Thoracic aorta (tissue), 2 donors: ENCODE measurements around the gene TBC1D5. TPM values are rescaled to one million over a fixed set of nuclear protein-coding genes. Genes with fewer than 3 reads are reported as not detected.
A peak's percentile ranks its signal among the peaks of the same experiment; 100 is the strongest.

Experiments
- ATAC-seq: fragments of 150-250 bp; one replicate; pipeline ENCODE4 v1.8.0; 2017; ENCODE audit warnings: low read depth; ENCODE audit not compliant: insufficient number of reproducible peaks, low FRiP score
- DNase-seq: peaks from one replicate; pipeline ENCODE4 v3.0.0-alpha.2; 2020; ENCODE audit warnings: low spot score
- H3K27ac ChIP-seq, 2 donors: fragments of 200-600 bp; sonication (generic); 1 replicate in 1 of 2; 2 replicates in 1 of 2; pipeline ENCODE4 v1.5.1; 2016; ENCODE audit warnings: mild to moderate bottlenecking in 2 of 2, moderate library complexity in 2 of 2
- H3K27me3 ChIP-seq: fragments of 200-600 bp; sonication (generic); replicated peaks from 2 replicates; pipeline ENCODE4 v1.6.0; 2016; ENCODE audit warnings: mild to moderate bottlenecking; ENCODE audit not compliant: insufficient read depth
- H3K36me3 ChIP-seq: fragments of 200-600 bp; sonication (generic); one replicate; pipeline ENCODE4 v1.5.1; 2016
- H3K4me1 ChIP-seq, 2 donors: fragments of 200-600 bp; sonication (generic); 1 replicate in 1 of 2; 2 replicates in 1 of 2; pipeline versions ENCODE4 v1.5.1 to v1.6.0; 2016; ENCODE audit warnings: low read depth in 2 of 2, mild to moderate bottlenecking in 1 of 2; ENCODE audit not compliant: control insufficient read depth in 1 of 2
- H3K4me3 ChIP-seq: fragments of 200-600 bp; sonication (generic); 2 replicates; pipeline ENCODE4 v1.5.1; 2016; ENCODE audit warnings: mild to moderate bottlenecking
- H3K9me3 ChIP-seq: fragments of 200-600 bp; sonication (generic); 2 replicates; pipeline ENCODE4 v1.5.1; 2016
- CTCF ChIP-seq: fragments of 200-600 bp; sonication (generic); IDR thresholded peaks from one replicate; pipeline ENCODE4 v1.5.1; 2019; ENCODE audit warnings: antibody characterized with exemption
- total RNA-seq, 2 donors: library from RNA; depleted of rRNA; stranded (reverse); fragments of >200 nt; gene quantifications; one replicate each; pipeline versions ENCODE4 v1.1.0 to v1.2.3, GENCODE V29; 2016

Gene TBC1D5
- total RNA-seq, 2 donors from 2014 or later, result 80.6 to 103 TPM

GRCh38 chr3:17207019-17207418 is 535.4 kb downstream of the TBC1D5 start:
- Histone ChIP-seq H3K4me1 (peaks cover 14 to 51% of the 10 kb centered on the region in 2 donors), H3K9me3 (peaks cover 7% of the 10 kb centered on the region), H3K27me3 (no peaks in the 10 kb centered on the region), H3K27ac (peak overlapping the region; percentile 62 to 71), H3K4me3 (no peak overlapping the region), H3K36me3 (no peaks in the 10 kb centered on the region)
- ATAC-seq (peak; percentile 78), DNase-seq (no peak)
- no peak for TF ChIP-seq CTCF

- TF ChIP-seq CTCF, result no peak
- no peak for DNase-seq
- no peak for ATAC-seq
- no peak overlapping the region for H3K4me3 ChIP-seq
- H3K4me1 ChIP-seq, result peaks cover 17 to 48% of the 10 kb centered on the region in 2 donors
- no peak overlapping the region for H3K27ac ChIP-seq
- H3K9me3 ChIP-seq, result peaks cover 8% of the 10 kb centered on the region
- no peaks in the 10 kb centered on the region for H3K36me3 ChIP-seq
- no peaks in the 10 kb centered on the region for H3K27me3 ChIP-seq
Observed at GRCh38 chr3:17204049-17204650, 538.3 kb downstream of the TBC1D5 start.

GRCh38 chr3:17201538-17201937 is 540.9 kb downstream of the TBC1D5 start:
- TF ChIP-seq CTCF, result no peak
- Histone ChIP-seq H3K27me3 (no peaks in the 10 kb centered on the region), H3K4me3 (no peak overlapping the region), H3K27ac (no peak overlapping the region), H3K4me1 (peaks cover 8 to 31% of the 10 kb centered on the region in 2 donors), H3K36me3 (no peaks in the 10 kb centered on the region), H3K9me3 (peaks cover 8% of the 10 kb centered on the region)
- no peak for ATAC-seq
- no peak for DNase-seq

- H3K4me1 ChIP-seq, result peaks cover 21 to 46% of the 10 kb centered on the region in 2 donors
- no peaks in the 10 kb centered on the region for H3K27me3 ChIP-seq
- H3K36me3 ChIP-seq, result no peaks in the 10 kb centered on the region
- H3K4me3 ChIP-seq, result no peak overlapping the region
- ATAC-seq (peak; percentile 41), DNase-seq (no peak)
- no peaks in the 10 kb centered on the region for H3K9me3 ChIP-seq
- peak; percentile 37 for TF ChIP-seq CTCF
- H3K27ac ChIP-seq, result peak overlapping the region; percentile 55 to 56
Observed at GRCh38 chr3:17195856-17196604, 546.4 kb downstream of the TBC1D5 start.

- Histone ChIP-seq H3K27me3 (no peaks in the 10 kb centered on the region), H3K36me3 (no peaks in the 10 kb centered on the region), H3K27ac (peak overlapping the region; percentile 55 to 56), H3K4me3 (no peak overlapping the region), H3K4me1 (peaks cover 18 to 45% of the 10 kb centered on the region in 2 donors), H3K9me3 (no peaks in the 10 kb centered on the region)
- DNase-seq (no peak), ATAC-seq (no peak)
- no peak for TF ChIP-seq CTCF
Observed at GRCh38 chr3:17195192-17195611, 547.2 kb downstream of the TBC1D5 start.
